Stimulated activated naive B cell treated with anti-CD40 and anti-IgM and Interleukin-4, amounts not matched to agents 10 μg/mL and 1 μg/mL and 100 μg/mL, for 72 hours (primary cell): ENCODE measurements around the gene SIM1.
A peak's percentile ranks its signal among the peaks of the same experiment; 100 is the strongest.

Source experiments
- ATAC-seq, 2 donors: fragments of 150-1000 bp; cut with Tn5 transposase; replicated peaks; 2 replicates each; pipeline ENCODE4 v1.10.0; 2021; ENCODE audit warnings: moderate library complexity in 1 of 2
- DNase-seq: peaks from one replicate; pipeline ENCODE4 v3.0.0; 2021
- H3K27ac Mint-ChIP-seq: one replicate; pipeline ENCODE4 v1.8.0; 2022; ENCODE audit warnings: mild to moderate bottlenecking, mixed read lengths
- H3K27me3 Mint-ChIP-seq, 2 donors: one replicate each; pipeline ENCODE4 v1.8.0; 2022; ENCODE audit warnings: mixed read lengths in 2 of 2
- H3K36me3 Mint-ChIP-seq, 2 donors: one replicate each; pipeline ENCODE4 v1.8.0; 2022; ENCODE audit warnings: mixed read lengths in 2 of 2, mild to moderate bottlenecking in 1 of 2
- H3K4me1 Mint-ChIP-seq, 2 donors: one replicate each; pipeline ENCODE4 v1.8.0; 2022; ENCODE audit warnings: mixed read lengths in 2 of 2, mild to moderate bottlenecking in 1 of 2
- H3K4me3 Mint-ChIP-seq, 2 donors: one replicate each; pipeline ENCODE4 v1.8.0; 2022; ENCODE audit warnings: mild to moderate bottlenecking in 2 of 2, mixed read lengths in 2 of 2, moderate library complexity in 1 of 2
- H3K9me3 Mint-ChIP-seq, 2 donors: one replicate each; pipeline ENCODE4 v1.8.0; 2022; ENCODE audit warnings: mixed read lengths in 2 of 2, mild to moderate bottlenecking in 1 of 2

The SIM1 gene

GRCh38 chr6:100464903-100465700 lies at the start of gene SIM1:
Gene SIM1 (minus strand): TSS chr6:100464921. CDS start chr6:100463468, 1,453 bp downstream.
- ATAC-seq (peak; percentile 42 to 51), DNase-seq (no peak)
- Mint-ChIP-seq H3K27ac (peak within 1 kb of the TSS; percentile 83), H3K9me3 (peaks cover 0 to 9% of the 10 kb centered on the region in 2 donors), H3K27me3 (peaks cover 74 to 95% of the 10 kb centered on the region in 2 donors), H3K36me3 (peaks cover 2 to 11% of the 10 kb centered on the region in 2 donors), H3K4me3 (peak within 1 kb of the TSS; percentile 56 to 74), H3K4me1 (peaks cover 3 to 25% of the 10 kb centered on the region in 2 donors)

DNA sequence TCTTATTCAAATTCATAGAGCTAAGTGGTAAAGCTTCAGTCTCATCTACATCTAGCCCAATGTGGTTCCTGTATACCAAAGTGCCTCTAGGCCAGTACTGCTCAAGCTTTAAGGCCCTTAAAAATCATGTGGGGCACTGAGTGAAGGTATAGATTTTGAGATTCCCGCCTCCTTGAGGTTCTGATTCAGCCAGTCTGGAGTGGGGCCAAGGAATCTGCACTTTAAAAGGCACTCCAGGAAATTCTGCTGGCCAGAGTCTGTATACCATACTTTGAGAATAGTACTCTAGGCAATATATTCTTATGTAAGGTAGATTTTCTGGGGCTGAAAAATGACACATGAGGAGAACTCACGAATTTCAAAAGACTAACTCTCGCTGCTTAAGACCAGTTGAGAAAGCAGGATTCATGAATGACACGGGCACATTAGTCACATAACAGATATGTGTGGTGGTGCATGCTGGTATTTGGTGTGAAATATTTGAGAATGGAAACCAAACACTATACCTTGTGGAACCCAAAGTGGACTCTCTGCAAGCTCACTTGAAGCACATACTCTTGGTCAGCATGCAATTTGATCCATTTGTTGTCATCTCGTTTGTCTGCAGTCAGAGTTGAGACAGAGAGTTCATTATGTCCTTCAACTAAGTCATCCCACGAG lies 47.6 kb upstream of the SIM1 start:
- no peaks in the 10 kb centered on the region for H3K9me3 Mint-ChIP-seq
- peaks cover 27 to 48% of the 10 kb centered on the region in 2 donors for H3K36me3 Mint-ChIP-seq
- H3K4me3 Mint-ChIP-seq = no peak overlapping the region
- no peak overlapping the region for H3K27ac Mint-ChIP-seq
- H3K27me3 Mint-ChIP-seq = no peaks in the 10 kb centered on the region
- DNase-seq (no peak), ATAC-seq (no peak)
- H3K4me1 Mint-ChIP-seq = no peaks in the 10 kb centered on the region

DNA sequence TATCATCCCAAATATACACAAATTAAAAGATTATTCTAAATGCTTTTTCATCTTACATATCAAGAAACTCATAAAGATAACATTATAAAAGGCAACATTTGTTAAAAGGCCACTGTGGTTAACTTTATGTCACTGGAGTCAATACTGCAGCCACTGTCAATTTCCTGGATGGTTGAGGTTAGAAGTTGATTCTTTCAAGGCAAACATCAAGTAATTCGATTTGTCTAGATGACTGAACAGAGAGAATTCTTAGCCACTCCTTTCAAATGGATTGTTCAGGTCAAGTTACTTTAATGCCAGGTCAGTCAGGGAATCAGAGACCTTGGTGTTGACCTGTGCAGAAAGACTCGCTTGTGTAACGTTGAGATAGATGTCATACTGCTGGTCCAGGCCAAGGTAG lies 44.4 kb upstream of the SIM1 start:
- DNase-seq = no peak
- ATAC-seq = no peak
- Mint-ChIP-seq H3K27me3 (no peaks in the 10 kb centered on the region), H3K36me3 (peaks cover 21 to 39% of the 10 kb centered on the region in 2 donors), H3K9me3 (no peaks in the 10 kb centered on the region), H3K27ac (no peak overlapping the region), H3K4me1 (no peaks in the 10 kb centered on the region), H3K4me3 (no peak overlapping the region)

DNA sequence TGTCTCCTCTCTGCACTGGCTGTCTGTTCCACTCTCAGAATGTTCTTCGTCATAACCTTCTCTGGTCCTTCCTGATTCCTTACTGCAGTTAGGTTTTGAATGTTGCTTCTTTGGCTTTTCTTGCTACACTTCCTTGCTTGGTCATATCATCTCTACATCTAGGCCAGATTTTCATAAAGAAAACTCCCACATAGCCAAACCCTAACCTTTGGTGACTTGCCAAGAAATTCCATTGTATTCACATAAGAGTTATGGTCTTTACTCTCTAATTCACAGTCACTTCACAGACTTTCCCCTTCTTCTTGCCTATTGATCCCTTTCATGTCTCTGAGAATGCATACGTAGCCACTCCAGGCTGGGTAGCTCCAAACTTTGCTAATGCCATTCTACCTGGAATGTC lies 41.9 kb upstream of the SIM1 start:
- DNase-seq = no peak
- no peak overlapping the region for H3K27ac Mint-ChIP-seq
- no peaks in the 10 kb centered on the region for H3K9me3 Mint-ChIP-seq
- H3K27me3 Mint-ChIP-seq = no peaks in the 10 kb centered on the region
- no peak for ATAC-seq
- no peaks in the 10 kb centered on the region for H3K4me1 Mint-ChIP-seq
- no peak overlapping the region for H3K4me3 Mint-ChIP-seq
- peaks cover 16 to 26% of the 10 kb centered on the region in 2 donors for H3K36me3 Mint-ChIP-seq

DNA sequence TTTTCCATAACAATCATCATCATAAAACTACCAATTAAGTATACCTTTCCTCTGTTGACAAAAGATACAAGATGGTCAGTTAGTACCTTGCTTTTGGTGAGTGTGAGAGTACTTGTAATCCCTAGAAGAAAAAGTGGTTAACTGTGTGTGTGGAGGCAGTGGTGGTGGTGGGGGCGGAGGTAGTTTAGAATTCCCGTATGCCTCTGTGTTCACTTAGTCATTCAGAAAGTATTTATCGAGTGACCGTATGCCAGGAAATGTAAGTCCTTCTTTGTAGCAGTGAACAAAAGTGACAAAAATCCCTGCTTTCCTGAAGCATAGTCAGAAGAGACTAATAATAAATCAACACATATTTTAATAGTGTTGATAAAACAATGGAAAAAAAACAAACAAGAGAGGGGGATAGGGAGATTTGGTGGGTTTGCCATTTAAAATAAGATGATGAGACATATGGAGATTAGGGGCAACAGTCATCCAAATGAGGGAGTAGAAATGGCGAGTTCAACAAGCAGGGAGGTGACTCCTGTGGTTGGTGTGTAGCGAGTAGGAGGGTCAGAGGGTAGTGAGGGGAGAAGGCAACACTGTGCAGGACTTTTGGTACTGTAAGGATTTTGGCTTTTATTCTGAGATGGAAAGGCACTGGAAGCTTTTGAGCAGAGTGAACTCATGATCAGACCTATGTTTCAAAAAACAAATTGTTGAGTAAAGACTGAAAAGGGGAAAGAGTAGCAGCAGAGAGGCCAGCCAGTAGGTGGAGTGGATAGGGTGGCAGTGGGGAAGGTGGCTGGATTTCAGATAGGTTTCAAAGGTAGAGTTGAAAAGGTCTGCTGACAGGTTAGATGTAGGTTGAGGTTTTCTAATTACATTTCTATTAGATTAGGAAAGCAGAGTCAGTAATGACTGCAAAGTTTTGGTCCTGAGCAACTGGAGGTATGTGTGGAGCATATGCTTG lies 40.3 kb upstream of the SIM1 start:
- Mint-ChIP-seq H3K27ac (no peak overlapping the region), H3K36me3 (peaks cover 9 to 14% of the 10 kb centered on the region in 2 donors), H3K4me1 (no peaks in the 10 kb centered on the region), H3K27me3 (peaks cover 2 to 6% of the 10 kb centered on the region in 2 donors), H3K9me3 (no peaks in the 10 kb centered on the region), H3K4me3 (no peak overlapping the region)
- ATAC-seq = no peak
- DNase-seq = no peak

GRCh38 chr6:100503043-100503705 lies 38.5 kb upstream of the SIM1 start:
- peaks cover 0 to 5% of the 10 kb centered on the region in 2 donors for H3K36me3 Mint-ChIP-seq
- no peak overlapping the region for H3K4me3 Mint-ChIP-seq
- ATAC-seq (no peak), DNase-seq (no peak)
- peaks cover 5 to 21% of the 10 kb centered on the region in 2 donors for H3K27me3 Mint-ChIP-seq
- no peak overlapping the region for H3K27ac Mint-ChIP-seq
- H3K4me1 Mint-ChIP-seq = no peaks in the 10 kb centered on the region
- peaks cover 0 to 6% of the 10 kb centered on the region in 2 donors for H3K9me3 Mint-ChIP-seq

GRCh38 chr6:100493206-100493888 lies 28.6 kb upstream of the SIM1 start:
- H3K36me3 Mint-ChIP-seq = peaks cover 0 to 3% of the 10 kb centered on the region in 2 donors
- no peaks in the 10 kb centered on the region for H3K4me1 Mint-ChIP-seq
- H3K9me3 Mint-ChIP-seq = peaks cover 3 to 8% of the 10 kb centered on the region in 2 donors
- peaks cover 26 to 35% of the 10 kb centered on the region in 2 donors for H3K27me3 Mint-ChIP-seq
- DNase-seq = no peak
- no peak overlapping the region for H3K27ac Mint-ChIP-seq
- H3K4me3 Mint-ChIP-seq = no peak overlapping the region
- no peak for ATAC-seq

GRCh38 chr6:100491952-100492670 lies 27.4 kb upstream of the SIM1 start:
- no peaks in the 10 kb centered on the region for H3K4me1 Mint-ChIP-seq
- H3K9me3 Mint-ChIP-seq = peaks cover 3 to 5% of the 10 kb centered on the region in 2 donors
- H3K27ac Mint-ChIP-seq = no peak overlapping the region
- H3K4me3 Mint-ChIP-seq = no peak overlapping the region
- H3K27me3 Mint-ChIP-seq = peaks cover 17 to 29% of the 10 kb centered on the region in 2 donors
- ATAC-seq (no peak), DNase-seq (no peak)
- no peaks in the 10 kb centered on the region for H3K36me3 Mint-ChIP-seq

GRCh38 chr6:100490065-100490464 lies 25.3 kb upstream of the SIM1 start:
- no peak overlapping the region for H3K4me3 Mint-ChIP-seq
- no peaks in the 10 kb centered on the region for H3K4me1 Mint-ChIP-seq
- DNase-seq (no peak), ATAC-seq (no peak)
- peaks cover 23 to 34% of the 10 kb centered on the region in 2 donors for H3K27me3 Mint-ChIP-seq
- no peaks in the 10 kb centered on the region for H3K36me3 Mint-ChIP-seq
- H3K27ac Mint-ChIP-seq = no peak overlapping the region
- no peaks in the 10 kb centered on the region for H3K9me3 Mint-ChIP-seq

DNA sequence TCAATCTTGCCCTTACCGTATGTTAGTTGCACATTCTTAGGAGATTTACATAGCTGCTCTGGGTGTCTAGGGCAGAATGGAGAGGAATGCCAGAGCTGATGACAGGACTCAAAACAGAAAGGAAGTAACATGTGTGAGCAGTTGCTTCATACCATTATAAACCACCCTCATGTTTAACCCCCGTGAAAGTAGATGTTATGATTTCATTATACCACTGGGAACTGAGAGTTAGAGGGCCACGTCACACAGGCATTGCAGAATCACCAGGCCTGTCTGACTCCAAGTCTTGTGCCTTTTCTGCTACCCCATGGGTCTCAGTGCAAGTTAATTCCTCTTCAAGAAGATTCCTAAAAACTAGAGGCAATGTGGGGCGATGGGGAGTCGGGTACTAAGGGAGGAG lies 23.5 kb upstream of the SIM1 start:
- no peak overlapping the region for H3K4me3 Mint-ChIP-seq
- no peaks in the 10 kb centered on the region for H3K4me1 Mint-ChIP-seq
- H3K27ac Mint-ChIP-seq = no peak overlapping the region
- no peak for DNase-seq
- H3K9me3 Mint-ChIP-seq = no peaks in the 10 kb centered on the region
- no peak for ATAC-seq
- H3K27me3 Mint-ChIP-seq = peaks cover 30 to 43% of the 10 kb centered on the region in 2 donors
- H3K36me3 Mint-ChIP-seq = no peaks in the 10 kb centered on the region

GRCh38 chr6:100487638-100488037 lies 22.9 kb upstream of the SIM1 start:
- H3K9me3 Mint-ChIP-seq = no peaks in the 10 kb centered on the region
- no peaks in the 10 kb centered on the region for H3K36me3 Mint-ChIP-seq
- no peak for DNase-seq
- H3K4me1 Mint-ChIP-seq = no peaks in the 10 kb centered on the region
- H3K27ac Mint-ChIP-seq = no peak overlapping the region
- H3K4me3 Mint-ChIP-seq = no peak overlapping the region
- no peak for ATAC-seq
- H3K27me3 Mint-ChIP-seq = peaks cover 24 to 37% of the 10 kb centered on the region in 2 donors

DNA sequence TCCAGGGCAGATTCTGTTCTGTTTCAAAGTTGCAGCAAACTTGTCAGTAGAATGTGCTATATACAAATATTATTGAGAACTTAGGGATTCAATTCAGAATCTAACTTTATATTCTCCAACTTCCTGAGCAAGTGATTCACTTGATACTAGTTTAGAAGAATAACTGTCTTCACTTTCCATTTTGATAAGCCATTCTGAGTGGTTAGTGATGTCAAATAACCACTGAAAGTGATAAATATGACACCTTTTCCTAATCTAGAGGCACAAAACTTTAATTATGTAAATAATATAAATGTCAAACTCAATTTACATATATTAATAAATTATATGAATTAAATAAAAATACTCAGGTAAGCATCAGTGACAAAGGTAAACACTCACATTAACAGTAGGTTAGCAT lies 20.5 kb upstream of the SIM1 start:
- Mint-ChIP-seq H3K4me1 (no peaks in the 10 kb centered on the region), H3K36me3 (no peaks in the 10 kb centered on the region), H3K27me3 (peaks cover 22 to 27% of the 10 kb centered on the region in 2 donors), H3K27ac (no peak overlapping the region), H3K9me3 (no peaks in the 10 kb centered on the region), H3K4me3 (no peak overlapping the region)
- ATAC-seq (no peak), DNase-seq (no peak)

DNA sequence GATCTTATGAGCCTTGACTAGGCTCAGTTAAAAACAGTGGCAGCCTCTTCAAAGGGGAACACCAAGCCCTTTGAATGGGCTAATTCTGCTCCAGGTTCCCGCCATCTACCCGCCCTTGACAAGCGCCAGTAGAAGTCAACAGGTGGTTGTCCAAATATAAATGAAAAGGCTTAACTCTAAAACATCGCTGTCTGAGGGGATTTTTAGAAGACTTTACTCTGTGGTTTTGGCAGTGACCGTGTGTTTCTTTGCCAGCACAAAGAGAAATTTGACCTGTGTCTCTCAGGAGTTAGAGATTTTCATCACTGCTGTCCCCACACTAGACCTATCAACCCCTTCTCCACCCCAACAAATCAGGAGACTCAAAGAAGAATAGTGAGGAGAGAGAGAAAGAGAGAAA lies 19.8 kb upstream of the SIM1 start:
- DNase-seq = no peak
- no peaks in the 10 kb centered on the region for H3K36me3 Mint-ChIP-seq
- H3K27me3 Mint-ChIP-seq = peaks cover 19 to 27% of the 10 kb centered on the region in 2 donors
- H3K4me1 Mint-ChIP-seq = no peaks in the 10 kb centered on the region
- ATAC-seq = no peak
- no peak overlapping the region for H3K27ac Mint-ChIP-seq
- no peaks in the 10 kb centered on the region for H3K9me3 Mint-ChIP-seq
- H3K4me3 Mint-ChIP-seq = no peak overlapping the region
